HEK293 (cell line): ENCODE measurements around the gene STX2.

Experiments
- CTCF ChIA-PET: fragments of 350-600 bp; formaldehyde crosslinking; extraction: SDS; loops from one replicate; lab custom pipeline; 2021; ENCODE audit warnings: antibody characterized with exemption; lab: Yijun Ruan, JAX
- POLR2A ChIA-PET: fragments of 300-600 bp; formaldehyde crosslinking; extraction: SDS; loops from one replicate; lab custom pipeline; 2020; ENCODE audit warnings: antibody characterized with exemption, inconsistent platforms; lab: Yijun Ruan, JAX
- H3K27ac ChIP-seq: fragments of 200-500 bp; sonication (Bioruptor generic); 2 replicates; pipeline ENCODE4 v1.5.1; 2014; ENCODE audit warnings: low read depth, low read length, control low read depth, inconsistent platforms; ENCODE audit errors: extremely low read depth
- H3K36me3 ChIP-seq, 2 experiments: fragments of 200-500 bp in 1 of 2; sonication (Bioruptor generic) in 1 of 2; 1 replicate in 1 of 2; 2 replicates in 1 of 2; pipeline ENCODE4 v1.5.1; 2014 to 2017; ENCODE audit warnings: inconsistent platforms in 2 of 2, low read length in 2 of 2; ENCODE audit not compliant: control insufficient read depth in 2 of 2, insufficient read depth in 1 of 2
- H3K4me1 ChIP-seq: fragments of 200-500 bp; sonication (Bioruptor generic); 2 replicates; pipeline ENCODE4 v1.5.1; 2014; ENCODE audit warnings: mild to moderate bottlenecking, low read length, inconsistent platforms; ENCODE audit not compliant: control insufficient read depth, insufficient read depth
- H3K4me3 ChIP-seq: 2 replicates; pipeline ENCODE4 v1.5.1; 2011; ENCODE audit warnings: low read depth, mild to moderate bottlenecking, control low read depth, low read length, moderate library complexity
- H3K9me3 ChIP-seq: fragments of 200-500 bp; sonication (Bioruptor generic); 2 replicates; pipeline ENCODE4 v1.5.1; 2014; ENCODE audit warnings: low read depth, low read length, inconsistent platforms; ENCODE audit not compliant: control insufficient read depth, insufficient read depth
- FEZF1 ChIP-seq: fragments of 450-650 bp; formaldehyde crosslinking; IDR thresholded peaks from 2 replicates; pipeline ENCODE4 v1.5.1; 2016; ENCODE audit warnings: missing biosample characterization, missing genetic modification characterization
- OVOL3 ChIP-seq: fragments of 450-650 bp; formaldehyde crosslinking; IDR thresholded peaks from 2 replicates; pipeline ENCODE4 v1.5.1; 2016; ENCODE audit warnings: missing biosample characterization, missing genetic modification characterization
- PRDM2 ChIP-seq: fragments of 450-650 bp; formaldehyde crosslinking; IDR thresholded peaks from 2 replicates; pipeline ENCODE4 v1.5.1; 2016; ENCODE audit warnings: missing biosample characterization, missing genetic modification characterization, borderline replicate concordance
- REST ChIP-seq: fragments of 450-650 bp; formaldehyde crosslinking; IDR thresholded peaks from 2 replicates; pipeline ENCODE4 v1.5.1; 2016; ENCODE audit warnings: missing biosample characterization, missing genetic modification characterization
- ZNF140 ChIP-seq: fragments of 450-650 bp; formaldehyde crosslinking; IDR thresholded peaks from 2 replicates; pipeline ENCODE4 v1.5.1; 2016; ENCODE audit warnings: missing biosample characterization, missing genetic modification characterization
- ZNF266 ChIP-seq: fragments of 450-650 bp; formaldehyde crosslinking; IDR thresholded peaks from 2 replicates; pipeline ENCODE4 v1.5.1; 2016; ENCODE audit warnings: missing biosample characterization, missing genetic modification characterization, low read depth
- ZNF335 ChIP-seq: fragments of 450-650 bp; formaldehyde crosslinking; conservative IDR thresholded peaks from 2 replicates; pipeline ENCODE4 v1.5.1; 2016; ENCODE audit warnings: missing biosample characterization, missing genetic modification characterization
- ZNF350 ChIP-seq: fragments of 450-650 bp; formaldehyde crosslinking; IDR thresholded peaks from 2 replicates; pipeline ENCODE4 v1.5.0; 2017; ENCODE audit warnings: missing biosample characterization, mild to moderate bottlenecking, missing genetic modification characterization
- ZNF354C ChIP-seq: fragments of 450-650 bp; formaldehyde crosslinking; IDR thresholded peaks from 2 replicates; pipeline ENCODE4 v1.5.1; 2016; ENCODE audit warnings: missing biosample characterization, missing genetic modification characterization, low read depth, borderline replicate concordance
- ZNF366 ChIP-seq: fragments of 450-650 bp; formaldehyde crosslinking; conservative IDR thresholded peaks from 2 replicates; pipeline ENCODE4 v1.5.1; 2016; ENCODE audit warnings: missing biosample characterization, missing genetic modification characterization
- ZNF48 ChIP-seq: fragments of 450-650 bp; formaldehyde crosslinking; IDR thresholded peaks from 2 replicates; pipeline ENCODE4 v1.5.1; 2016; ENCODE audit warnings: missing biosample characterization, missing genetic modification characterization
- ZNF529 ChIP-seq: fragments of 450-650 bp; formaldehyde crosslinking; IDR thresholded peaks from 2 replicates; pipeline ENCODE4 v1.5.1; 2017; ENCODE audit warnings: missing genetic modification characterization, missing biosample characterization; ENCODE audit not compliant: insufficient replicate concordance
- ZNF548 ChIP-seq: fragments of 450-650 bp; formaldehyde crosslinking; IDR thresholded peaks from 2 replicates; pipeline ENCODE4 v1.5.1; 2016; ENCODE audit warnings: missing biosample characterization, missing genetic modification characterization
- ZNF600 ChIP-seq: fragments of 450-650 bp; formaldehyde crosslinking; IDR thresholded peaks from 2 replicates; pipeline ENCODE4 v1.5.1; 2016; ENCODE audit warnings: missing biosample characterization, missing genetic modification characterization
- ZNF654 ChIP-seq: fragments of 450-650 bp; formaldehyde crosslinking; IDR thresholded peaks from 2 replicates; pipeline ENCODE4 v1.5.1; 2016; ENCODE audit warnings: low read depth, missing biosample characterization, missing genetic modification characterization
- ZNF76 ChIP-seq: fragments of 450-650 bp; formaldehyde crosslinking; IDR thresholded peaks from 2 replicates; pipeline ENCODE4; 2016; ENCODE audit warnings: low read depth, missing biosample characterization, missing genetic modification characterization, borderline replicate concordance
- ZNF776 ChIP-seq: fragments of 450-650 bp; formaldehyde crosslinking; IDR thresholded peaks from 2 replicates; pipeline ENCODE4 v1.5.0; 2017; ENCODE audit warnings: missing biosample characterization, missing genetic modification characterization, borderline replicate concordance
- ZSCAN23 ChIP-seq: fragments of 450-650 bp; formaldehyde crosslinking; IDR thresholded peaks from 2 replicates; pipeline ENCODE4 v1.5.1; 2016; ENCODE audit warnings: missing biosample characterization, missing genetic modification characterization
- ZSCAN5A ChIP-seq: fragments of 450-650 bp; formaldehyde crosslinking; IDR thresholded peaks from 2 replicates; pipeline ENCODE4 v1.5.1; 2016; ENCODE audit warnings: missing biosample characterization, missing genetic modification characterization

STX2 gene

GRCh38 chr12:130879781-130880389 is 40.8 kb upstream of the STX2 start (continued):
- no peak for TF ChIP-seq ZNF76 (tag by site-specific recombination)
- TF ChIP-seq ZNF335 (tag by site-specific recombination): peak; percentile 57
- no peak for TF ChIP-seq ZNF354C
- TF ChIP-seq ZNF350 (tag by site-specific recombination): no peak
- no peak for TF ChIP-seq PRDM2 (tag by site-specific recombination)
- no peak for TF ChIP-seq ZNF548 (tag by site-specific recombination)

GRCh38 chr12:130879212-130879686 is 40.2 kb upstream of the STX2 start:
- no peak overlapping the region for H3K27ac ChIP-seq
- H3K9me3 ChIP-seq: no peaks in the 10 kb centered on the region
- peaks cover 18 to 33% of the 10 kb centered on the region in 2 experiments for H3K36me3 ChIP-seq
- ChIA-PET POLR2A (no interaction called here), CTCF (no interaction called here)
- peaks cover 3% of the 10 kb centered on the region; the same call in 1 of the 2 replicates for H3K4me1 ChIP-seq
- H3K4me3 ChIP-seq: no peak overlapping the region
- TF ChIP-seq ZNF654: no peak
- peak; percentile 63 for TF ChIP-seq ZNF600 (tag by site-specific recombination)

- POLR2A ChIA-PET: no interaction called here
- peaks cover 3% of the 10 kb centered on the region; the same call in 1 of the 2 replicates for H3K4me1 ChIP-seq
- no peaks in the 10 kb centered on the region for H3K9me3 ChIP-seq
- H3K27ac ChIP-seq: no peak overlapping the region
- CTCF ChIA-PET: interaction anchor here (0.6 kb wide), 1 partner anchor 1123 kb away, joined by 3 read pairs; no protein-coding TSS in a partner anchor
- H3K36me3 ChIP-seq: peaks cover 23 to 40% of the 10 kb centered on the region in 2 experiments
- no peak overlapping the region for H3K4me3 ChIP-seq
- TF ChIP-seq ZNF776 (tag by site-specific recombination) (no peak), REST (tag by site-specific recombination) (no peak), OVOL3 (tag by site-specific recombination) (no peak), ZNF48 (tag by site-specific recombination) (no peak), ZNF529 (tag by site-specific recombination) (no peak), ZNF266 (peak; percentile 8; the same call in 1 of the 2 replicates), ZSCAN5A (tag by site-specific recombination) (no peak), ZNF366 (tag by site-specific recombination) (no peak), ZNF140 (tag by site-specific recombination) (peak; percentile 10; the same call in 1 of the 2 replicates), ZSCAN23 (no peak), FEZF1 (tag by site-specific recombination) (0 out of 2 replicates have a peak, but pooled peaks have one; percentile 7)
These were observed 39.4 kb upstream of the STX2 start for GRCh38 chr12:130878193-130879185.
